Stimulated activated CD4-positive, alpha-beta T cell treated with anti-CD3 and anti-CD28 coated beads, TNF-alpha, amount 100 ng/mL, for 24 hours (primary cell): ENCODE results near the gene RPS21.
A peak's percentile ranks its signal among the peaks of the same experiment; 100 is the strongest.

ENCODE experiments used
- DNase-seq, 3 experiments: peaks; one replicate each; pipeline ENCODE4 v3.0.0-alpha.2; 2020; ENCODE audit warnings: low read depth in 3 of 3

RPS21 gene

DNA sequence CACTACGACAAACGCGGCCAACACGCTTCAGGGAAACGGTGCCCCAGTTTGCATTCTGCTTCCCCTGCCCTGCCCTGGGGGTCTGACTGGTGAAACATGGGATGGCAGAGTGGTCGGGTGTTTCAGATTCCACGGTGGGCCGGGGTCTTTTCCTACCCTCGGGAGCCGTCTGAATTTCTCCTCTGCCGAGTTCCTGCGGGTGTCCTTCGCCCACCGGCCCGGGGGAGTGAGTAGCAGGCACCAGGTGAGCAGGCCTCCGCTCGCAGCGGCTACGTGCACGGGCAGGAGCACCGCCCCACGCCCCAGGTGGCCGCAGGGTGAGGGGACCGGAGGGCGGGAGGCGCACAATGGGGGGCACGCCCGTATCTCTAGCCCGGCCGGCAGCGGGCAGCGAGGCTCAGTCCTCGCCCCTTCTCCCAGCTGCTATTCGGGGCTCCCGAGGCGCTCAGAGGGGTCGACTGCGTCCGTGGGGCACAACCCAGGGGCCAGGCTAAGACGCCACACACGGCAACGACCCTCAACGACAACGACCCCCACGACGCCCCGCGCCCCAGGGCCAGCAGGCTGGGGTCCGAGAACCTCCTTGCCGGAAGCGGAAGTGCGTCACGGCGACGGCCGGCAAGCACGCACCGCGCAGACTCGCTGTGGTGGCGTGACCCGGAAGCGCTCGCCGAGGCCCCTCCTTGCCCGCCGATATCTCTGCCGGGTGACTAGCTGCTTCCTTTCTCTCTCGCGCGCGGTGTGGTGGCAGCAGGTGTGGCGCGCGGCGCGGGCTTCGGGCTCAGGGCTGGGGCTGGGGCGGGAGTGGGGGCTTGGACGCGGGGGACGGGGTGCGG is at the start of gene RPS21:
TSS of gene RPS21 (plus strand) at position 721 of the 836 bp plus-strand sequence. CDS start 236 bp downstream, outside the sequence.
- peak; percentile 88 to 91 (median 88) for DNase-seq

DNA sequence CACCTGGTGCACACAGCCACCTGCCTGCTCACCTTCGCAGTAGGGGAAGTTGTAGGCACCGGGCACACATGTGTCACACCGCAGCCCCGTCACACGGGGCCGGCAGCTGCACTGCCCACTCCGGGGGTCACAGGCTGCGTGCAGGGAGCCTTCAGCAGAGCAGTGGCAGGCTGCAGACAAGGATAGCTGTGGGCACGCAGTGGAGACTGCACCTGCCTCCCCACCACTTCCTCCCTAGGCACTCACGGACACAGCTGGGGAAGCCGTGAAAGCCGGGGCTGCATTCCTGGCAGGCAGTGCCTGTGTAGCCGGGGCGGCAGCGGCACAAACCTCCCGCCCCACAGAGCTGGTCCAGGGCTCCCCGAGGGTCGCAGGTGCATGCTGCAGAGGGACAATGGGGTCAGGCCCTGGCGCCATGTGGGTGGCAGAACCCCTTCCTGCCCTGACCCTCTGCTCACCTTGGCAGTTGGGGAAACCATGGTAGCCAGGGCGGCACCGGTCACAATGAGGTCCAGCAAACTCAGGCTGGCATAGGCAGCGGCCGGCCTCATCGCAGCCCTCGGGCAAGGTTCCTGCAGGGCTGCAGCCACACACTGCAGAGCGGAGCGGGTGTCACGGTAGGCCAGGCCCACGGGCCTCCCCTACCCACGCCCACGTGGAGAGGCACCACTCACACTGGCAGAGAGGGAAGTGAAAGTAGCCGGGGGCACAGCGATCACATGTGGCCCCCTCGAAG is 49.2 kb upstream of the RPS21 start:
- no peak for DNase-seq

DNA sequence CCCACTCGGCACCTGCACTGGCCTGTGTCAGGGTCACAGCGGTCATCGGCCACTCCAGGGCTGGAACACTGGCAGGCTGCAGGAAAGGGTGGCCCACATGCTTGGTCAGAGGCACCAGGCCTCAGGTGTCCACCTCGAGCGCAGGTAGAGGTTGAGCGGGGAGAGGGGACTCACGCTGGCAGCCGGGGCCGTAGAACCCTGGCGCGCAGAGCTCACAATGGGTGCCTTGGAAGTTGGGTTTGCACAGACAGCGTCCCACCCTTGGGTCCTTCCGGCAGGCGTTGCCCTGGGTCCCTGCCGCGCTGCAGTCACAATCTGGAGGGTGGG is 48.6 kb upstream of the RPS21 start:
- no peak for DNase-seq

DNA sequence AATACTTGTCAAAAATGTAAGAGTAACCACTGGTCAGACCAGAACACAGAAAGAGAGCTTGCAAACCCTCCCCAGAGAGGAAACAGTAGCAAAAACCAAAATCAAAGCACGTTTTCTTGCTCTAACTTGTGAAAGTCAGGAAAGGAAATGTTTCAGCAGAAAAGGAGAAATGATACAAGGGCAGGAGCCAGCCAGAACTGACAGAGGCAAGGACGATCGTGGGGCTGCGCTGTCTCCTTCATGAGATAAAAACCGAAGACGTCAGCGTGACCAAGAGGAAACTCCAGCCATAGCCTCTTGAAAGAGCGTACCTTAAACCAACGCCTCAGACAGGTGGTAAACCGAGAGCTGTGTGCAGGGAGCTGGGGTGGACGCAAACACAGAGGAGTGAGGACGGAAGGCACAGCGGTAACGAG is 47.2 kb upstream of the RPS21 start:
- no peak for DNase-seq

DNA sequence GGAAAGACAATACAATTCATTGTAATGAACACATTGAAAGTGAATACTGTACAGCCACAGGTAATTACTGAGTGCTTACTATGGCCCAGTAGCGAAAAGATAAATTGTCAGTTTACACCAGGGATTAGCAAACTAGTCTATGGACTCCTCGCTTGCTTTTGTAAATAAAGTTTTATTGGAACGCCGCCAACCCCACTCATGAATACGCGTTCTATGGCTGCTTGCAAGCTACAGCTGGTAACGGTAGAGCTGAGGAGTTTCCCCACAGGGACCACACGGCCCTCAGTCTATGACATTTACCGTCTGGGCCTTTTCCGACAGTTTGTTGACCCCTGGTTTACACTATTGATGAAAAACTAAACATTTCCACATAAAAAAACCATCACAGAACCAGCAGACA is 44.0 kb upstream of the RPS21 start:
- no peak for DNase-seq

DNA sequence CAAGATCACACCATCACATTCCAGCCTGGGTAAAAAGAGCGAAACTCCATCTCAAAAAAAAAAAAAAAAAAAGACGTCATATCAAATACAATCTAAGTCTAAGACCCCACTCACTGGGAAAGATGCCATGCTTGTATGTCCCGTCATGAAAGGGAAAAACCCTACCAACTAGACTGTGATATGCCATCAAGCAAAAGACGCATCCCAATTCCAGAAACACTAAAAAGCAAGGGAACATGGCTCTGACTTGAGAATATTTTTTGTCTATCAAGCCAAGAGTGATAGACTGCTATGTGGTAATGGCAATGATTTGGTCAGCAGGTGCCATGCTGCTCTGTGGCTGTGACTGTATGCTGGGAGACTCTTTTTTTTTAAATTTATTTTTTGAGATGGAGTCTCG is 42.8 kb upstream of the RPS21 start:
- no peak for DNase-seq

DNA sequence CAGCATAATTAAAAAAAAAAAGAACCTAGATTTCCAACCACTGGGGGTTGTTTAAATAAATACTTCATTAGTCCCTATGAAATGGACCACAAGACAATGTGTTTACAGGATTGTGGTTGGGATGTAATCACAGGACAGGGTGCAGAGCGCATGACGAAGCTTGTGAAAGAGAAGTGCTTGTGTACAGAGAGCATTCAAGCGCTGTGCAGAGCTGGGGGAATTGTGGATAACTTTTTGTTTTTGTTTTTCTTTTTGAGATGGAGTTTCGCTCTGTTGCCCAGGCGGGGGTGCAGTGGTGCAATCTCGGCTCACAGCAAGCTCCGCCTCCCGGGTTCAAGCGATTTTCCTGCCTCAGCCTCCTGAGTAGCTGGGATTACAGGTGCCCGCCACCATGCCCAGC is 42.1 kb upstream of the RPS21 start:
- DNase-seq, result no peak

DNA sequence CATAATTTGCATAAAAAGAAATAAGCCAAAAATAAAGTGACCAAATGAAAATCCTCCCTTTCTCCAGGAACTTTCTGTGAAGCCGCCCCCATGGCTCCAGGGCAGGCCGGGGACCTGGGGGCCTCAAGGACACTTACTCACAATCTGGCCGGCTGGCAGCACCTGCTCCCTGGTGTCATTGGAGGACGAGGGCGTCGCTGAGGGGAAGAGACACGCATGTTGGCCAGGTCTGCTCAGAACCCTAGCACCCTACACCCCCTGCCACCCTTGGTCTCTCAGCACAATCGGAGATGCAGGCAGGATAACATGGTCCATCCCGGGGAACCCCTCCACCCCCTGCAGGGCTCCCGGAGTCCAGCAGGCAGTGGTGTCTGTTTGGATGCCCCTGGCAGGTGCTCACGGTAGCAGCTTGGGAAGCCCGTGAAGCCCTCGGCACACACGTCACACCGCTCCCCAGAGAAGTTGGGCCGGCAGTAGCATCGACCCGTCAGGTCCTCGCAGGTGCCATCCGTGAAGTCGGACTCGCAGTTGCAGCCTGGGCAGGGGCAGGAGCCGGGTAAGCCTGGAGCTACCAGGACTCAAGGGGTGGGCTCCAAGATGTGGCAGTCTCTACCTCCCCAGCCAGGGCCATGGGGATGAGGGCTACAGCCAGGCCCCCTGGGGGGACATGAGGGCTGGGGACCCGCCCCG is 41.1 kb upstream of the RPS21 start:
- no peak for DNase-seq

DNA sequence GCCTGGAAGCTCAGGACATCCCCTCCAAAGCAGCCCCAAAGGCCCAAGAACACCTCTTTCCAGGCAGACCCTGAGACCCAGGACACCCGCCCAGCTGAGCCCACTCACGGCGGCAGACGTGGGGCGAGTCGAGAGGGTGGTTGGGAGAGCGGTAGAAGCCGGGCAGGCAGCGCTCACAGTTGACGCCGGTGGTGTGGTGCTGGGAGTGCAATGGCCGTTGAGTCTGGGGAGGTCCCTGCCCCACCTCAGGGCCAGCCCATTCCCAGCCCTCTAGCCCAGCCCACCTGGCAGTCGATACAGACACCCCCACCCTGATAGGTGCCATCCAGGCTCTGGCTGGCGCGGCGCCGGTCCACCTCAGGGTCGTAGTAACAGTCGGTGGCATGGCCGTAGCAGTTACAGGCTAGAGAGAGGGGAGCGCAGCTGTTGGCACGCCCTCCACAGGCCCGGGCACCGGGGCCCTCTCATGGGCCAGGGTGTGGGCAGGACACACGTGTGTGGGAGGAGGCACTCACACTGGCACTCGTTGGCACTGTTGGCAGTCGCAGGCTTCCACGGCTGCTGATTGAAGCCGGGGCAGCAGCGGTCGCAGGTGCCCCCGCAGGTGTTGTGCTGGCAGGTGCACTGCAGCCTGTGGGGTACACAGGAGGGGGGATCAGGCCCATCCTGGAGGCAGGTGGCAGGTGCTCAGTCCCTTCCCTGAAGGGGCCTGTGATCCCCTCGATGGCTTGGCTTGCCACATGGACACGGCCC is 40.3 kb upstream of the RPS21 start:
- DNase-seq, result no peak

DNA sequence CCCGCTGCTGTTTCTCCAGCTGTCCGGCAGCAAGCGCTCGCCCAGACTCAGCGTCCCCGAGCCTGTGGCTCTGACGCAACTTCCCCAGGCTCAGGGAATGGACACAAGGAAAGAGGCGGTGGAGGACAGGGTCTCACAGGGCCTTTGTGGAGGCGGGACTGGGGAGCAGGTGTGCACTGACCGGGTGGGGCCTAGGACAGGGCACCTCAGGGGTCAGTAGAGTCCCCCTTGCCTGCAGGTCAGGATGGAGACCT is 39.8 kb upstream of the RPS21 start:
- no peak for DNase-seq

DNA sequence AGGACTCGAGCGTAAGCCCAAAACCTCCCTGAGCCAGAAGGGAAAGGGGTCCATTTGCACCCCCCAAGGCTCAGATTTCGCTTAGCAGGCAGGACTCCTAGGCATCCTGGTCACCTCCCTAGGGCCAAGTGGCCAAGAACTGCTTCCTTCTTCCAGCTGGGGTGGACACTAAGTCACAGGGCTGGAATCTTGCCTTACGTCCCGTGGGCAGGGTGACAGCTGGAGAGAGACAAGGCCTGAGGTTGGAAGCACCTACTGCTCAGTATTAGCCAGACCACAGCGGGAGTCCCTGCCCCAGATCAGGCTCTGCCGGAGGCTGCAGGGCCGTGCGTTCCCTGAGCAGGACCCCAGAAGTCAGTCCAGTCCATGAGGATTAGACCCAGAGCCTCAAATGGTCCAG is 39.5 kb upstream of the RPS21 start:
- DNase-seq, result no peak

DNA sequence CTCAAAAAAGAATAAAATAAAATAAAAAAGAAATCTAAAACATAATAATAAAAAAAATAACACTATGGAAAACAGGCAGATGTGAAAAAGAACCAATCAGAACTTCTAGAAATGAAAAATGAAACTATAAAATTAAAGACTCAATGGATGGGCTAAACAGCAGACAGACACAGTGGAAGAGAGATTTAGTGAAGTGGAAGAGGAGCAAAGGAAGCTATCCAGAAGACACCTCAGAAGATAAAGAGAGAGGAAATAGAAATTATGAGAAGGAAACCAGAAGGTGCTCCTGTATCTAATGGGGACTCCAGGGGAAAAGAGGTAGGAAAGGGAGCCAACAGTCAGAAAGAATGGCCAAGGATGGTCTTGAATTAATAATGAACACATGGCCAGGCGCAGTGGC is 38.3 kb upstream of the RPS21 start:
- no peak for DNase-seq

DNA sequence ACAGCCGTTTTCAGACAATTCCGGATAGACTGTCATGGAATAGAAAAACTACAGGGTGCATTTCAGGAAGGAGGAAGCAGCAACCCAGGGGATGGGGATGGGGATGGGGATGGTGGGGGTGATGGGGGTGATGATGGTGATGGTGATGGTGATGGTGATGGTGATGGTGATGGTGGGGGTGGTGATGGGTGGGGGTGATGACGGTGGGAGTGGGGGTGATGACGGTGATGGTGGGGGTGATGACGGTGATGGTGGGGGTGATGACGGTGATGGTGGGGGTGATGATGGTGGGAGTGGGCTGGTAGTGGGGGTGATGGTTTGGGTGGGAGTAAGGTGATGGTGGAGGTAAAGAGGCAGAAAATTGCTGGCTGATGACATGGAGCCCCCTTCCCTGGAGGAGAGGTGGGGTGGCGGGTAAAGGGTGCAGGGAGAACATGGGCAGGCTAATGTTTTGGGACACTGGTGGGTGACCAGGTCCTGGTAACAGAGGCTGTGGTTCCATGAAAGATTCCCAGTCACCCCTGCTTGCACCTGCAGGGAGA is 37.3 kb upstream of the RPS21 start:
- no peak for DNase-seq

DNA sequence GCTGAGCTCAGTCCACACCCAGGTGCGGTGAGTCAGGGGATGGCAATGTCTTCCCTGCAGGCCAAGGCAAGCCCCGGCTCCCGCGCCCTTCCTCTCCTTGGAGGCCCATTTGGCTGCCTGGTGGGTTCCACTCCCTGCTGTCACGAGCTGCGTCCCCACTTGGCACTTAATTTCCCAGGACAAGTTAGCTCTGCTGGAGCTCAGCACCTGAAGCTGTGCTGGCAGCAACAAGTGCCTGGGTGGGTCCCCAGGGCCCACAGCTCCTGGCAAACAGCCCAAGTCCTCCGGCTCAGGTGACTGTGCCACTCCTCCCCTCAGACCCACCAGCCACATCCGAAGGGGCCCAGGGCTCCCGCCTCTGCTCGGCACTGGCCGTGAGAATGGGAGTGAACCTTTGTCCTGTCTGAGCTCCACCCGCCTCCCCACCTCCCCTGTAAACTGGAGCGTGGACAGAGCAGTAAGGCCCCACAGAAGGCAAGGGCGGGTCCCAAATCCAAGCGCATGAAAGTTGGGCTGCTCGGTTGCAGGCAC is 36.7 kb upstream of the RPS21 start:
- DNase-seq, result no peak

DNA sequence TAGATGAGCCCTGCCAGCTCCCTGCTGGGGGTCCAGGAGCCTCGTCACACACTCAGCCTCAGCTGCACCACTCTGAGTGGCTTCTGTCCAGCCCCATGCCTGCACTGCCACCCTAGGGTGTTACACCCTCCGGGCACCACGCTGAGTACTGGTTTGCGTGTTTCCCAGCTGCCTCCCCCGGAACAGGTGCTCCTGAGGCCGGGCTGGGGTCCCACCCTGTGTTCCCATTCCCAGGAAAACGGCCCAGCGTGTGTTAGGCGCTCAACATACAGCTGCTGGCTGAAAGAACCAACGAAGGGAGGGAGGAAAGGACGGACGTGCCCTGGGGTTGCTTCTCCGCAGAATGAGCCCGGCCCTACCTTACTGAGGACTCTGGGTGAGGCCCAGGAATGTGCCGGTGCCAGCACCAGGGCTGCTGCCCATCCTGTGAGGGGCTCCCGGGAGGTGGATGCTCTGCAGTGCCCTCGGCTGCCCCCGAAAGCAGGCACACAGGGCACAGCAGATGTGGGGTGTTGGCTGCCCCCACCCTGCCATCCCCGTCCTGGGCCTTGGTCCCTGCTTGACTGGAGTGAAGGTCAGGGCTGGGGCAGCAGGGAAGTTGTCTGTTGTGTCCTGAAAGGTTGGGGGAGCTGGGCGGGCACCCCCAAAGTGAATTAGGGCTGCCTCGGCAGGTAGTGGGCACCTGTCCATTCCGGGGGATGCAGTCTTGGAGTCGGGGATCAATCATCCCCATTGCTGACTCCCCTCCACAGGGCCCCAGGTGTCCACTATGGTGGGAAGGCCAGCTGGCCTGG is 36.1 kb upstream of the RPS21 start:
- no peak for DNase-seq

DNA sequence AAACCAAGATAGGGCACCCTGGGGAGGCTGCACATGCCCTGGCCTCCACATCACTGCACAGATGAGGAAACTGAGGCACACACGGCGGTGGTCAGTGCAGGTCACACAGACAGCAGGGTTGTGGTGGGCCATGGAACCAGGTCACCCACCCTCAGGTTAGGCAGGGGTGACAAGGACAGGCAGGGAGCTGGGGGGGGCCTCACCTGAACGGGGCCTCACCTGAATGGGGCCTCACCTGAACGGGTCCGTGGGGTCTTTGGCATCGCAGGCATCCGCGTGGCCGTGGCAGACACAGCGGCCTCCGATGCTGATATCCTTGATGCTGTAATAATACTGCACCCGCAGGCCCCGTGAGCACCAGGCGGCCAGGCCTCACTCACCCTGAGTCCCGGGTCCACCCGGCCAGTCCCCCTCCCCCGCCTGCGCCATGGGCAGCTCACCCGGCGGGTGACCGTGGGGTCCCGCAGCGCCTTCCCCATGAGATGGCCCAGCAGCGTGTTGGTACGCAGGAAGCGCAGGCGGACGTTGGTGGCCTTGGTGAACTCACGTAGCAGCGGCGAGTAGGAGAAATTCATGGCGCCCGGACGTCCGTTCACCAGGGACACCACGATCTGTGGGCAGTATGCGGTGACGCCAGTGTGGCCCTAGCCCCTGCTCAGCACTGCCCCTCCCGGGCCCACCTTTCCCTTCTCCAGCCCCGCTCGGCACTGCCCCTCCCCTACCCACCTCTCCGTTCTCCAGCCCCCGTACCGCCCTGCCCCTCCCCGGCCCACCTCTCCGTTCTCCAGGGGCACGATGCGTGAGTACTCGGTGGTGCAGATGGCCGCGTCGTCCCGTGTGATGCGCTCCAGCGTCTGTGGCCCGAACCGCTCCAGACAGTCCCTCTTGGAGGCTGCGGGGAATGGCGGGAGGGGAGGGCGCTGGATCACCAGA is 35.2 kb upstream of the RPS21 start:
- DNase-seq, result no peak

DNA sequence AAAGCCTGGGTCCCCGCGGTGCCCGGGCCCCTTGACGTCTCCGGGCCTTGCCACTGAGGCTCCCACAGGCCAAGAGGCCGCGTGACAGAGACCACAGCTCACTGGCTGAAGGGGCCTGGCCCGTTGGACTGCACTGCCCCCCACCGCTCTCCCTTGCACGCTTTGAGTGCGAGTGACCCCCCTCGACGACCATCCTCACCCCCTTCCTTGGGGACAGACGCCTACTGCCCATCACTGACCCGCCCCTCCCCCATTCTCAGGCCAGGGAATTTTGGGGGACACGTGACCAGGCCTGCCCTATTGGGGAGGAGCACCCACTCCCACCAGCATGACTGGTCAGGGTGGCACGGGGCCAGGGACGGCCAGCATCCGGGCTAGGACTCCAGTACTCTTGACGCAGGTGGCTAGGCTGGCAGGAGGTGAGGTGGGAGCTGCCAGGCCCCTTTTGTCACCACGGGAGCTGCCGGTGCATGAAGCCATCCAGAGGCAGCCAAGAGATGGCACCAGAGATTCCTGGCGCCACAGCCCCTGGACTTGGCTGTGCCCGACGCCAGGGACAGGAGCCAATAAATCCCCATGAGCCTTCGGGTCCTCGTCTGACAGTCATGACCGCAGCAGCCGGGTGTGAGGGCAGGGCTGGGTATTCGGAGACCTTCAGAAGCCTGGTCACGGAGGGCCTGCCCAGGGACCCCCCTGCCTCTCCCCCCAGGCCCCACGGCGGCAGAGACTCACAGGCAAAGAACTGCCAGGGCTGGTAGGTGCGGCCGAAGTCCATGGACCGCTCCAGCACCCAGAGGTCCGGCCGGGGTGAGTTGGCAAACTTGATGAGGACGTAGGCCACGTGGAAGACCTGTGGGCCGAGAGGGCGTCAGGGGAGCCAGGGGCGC is 34.3 kb upstream of the RPS21 start:
- no peak for DNase-seq

DNA sequence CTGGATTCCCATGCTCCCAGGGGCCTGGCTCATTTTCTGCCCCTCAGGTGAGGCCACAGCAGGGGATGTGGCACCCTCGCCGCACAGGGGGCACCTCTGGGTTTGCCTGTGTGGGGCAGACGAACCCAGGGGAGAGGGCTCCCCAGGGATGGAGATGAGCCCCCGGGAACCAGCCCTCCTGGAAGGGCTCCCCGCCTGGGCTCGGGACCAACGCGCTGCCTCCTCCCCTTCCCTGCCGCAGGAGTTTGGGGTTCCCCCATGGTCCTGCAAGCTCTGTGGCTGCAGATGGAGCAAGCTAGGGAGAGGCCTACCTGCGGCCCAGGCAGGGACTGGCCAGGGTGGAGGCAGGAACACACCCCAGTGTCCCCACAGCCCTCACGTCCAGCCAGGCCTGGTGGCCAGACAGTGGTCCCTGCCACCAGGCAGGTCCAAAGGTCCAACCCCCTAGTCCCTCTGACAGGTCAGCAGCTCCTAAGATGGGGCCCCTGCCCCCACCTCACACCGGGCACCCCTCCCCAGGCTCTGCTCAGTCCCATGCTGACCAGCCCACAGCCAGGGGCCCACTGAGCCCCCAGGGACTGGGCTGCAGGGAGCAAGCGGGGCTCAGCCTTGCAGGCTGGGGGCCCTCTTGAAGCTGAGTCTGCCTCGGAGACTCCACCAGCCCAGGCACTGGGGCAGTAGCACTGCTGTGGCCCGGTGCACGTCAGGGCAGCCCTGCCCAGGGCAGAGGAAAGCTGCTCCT is 33.4 kb upstream of the RPS21 start:
- DNase-seq, result no peak
